GM19023 (cell line): ENCODE results near the gene ITIH5.
"Not testable (repeated sequence)": the region's sequence is repeated elsewhere in the genome, so short reads cannot be mapped to it uniquely, and the experiment has no call there.

ENCODE experiments used
- ATAC-seq: cut with Tn5 transposase; IDR thresholded peaks from one replicate; pipeline ENCODE4 v1.9.1; 2021; ENCODE audit warnings: mild to moderate bottlenecking, moderate library complexity; ENCODE audit not compliant: unreplicated experiment

Gene ITIH5

DNA sequence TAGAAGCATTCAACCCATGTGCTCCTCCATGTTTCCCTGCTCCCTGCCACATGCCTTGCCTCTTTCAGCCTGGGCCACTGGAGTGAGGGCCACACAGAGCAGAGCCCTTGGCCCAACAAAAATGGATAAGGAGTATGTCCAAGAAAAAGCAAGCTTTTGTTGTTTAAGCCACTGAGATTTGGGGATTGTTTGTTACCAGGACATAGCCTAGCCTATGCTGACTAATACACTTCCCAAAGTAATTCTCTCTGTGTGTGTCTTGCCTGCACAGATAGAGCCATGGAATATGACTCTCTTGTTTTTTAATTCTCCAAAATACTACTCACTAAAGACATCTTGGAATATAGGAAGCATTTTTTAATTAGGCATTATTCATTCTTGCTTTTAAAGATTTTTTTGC lies 22.8 kb upstream of the ITIH5 start:
- no peak for ATAC-seq

DNA sequence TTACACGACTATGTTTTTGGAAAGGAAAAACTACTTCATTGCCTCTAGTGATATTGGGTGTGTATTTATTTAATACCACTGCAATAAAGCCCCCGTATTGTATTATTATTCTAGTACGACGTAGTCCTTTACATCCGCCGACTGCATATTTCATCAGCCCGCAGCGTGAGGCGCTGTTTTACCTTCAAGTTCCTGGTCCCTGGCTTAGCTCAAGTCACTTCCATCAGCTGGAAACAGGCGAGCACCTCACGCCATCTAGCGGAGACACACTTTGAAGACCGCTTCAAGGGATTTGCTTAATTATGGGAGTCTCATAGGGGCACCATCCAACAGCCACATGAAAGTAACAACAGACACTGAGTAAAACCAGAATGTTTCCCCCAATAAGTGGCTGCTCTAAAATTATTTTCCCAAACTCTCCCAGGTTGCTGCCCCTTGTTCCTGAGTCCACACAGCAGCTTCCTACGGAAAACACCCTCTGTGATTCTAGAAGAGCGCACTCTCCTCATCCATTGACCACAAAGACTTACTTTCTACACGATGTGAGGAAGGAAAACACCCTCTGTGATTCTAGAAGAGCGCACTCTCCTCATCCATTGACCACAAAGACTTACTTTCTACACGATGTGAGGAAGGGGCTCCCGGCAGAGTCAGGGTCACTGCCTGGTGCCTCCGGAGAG lies 20.6 kb upstream of the ITIH5 start:
- peak; percentile 94 for ATAC-seq

DNA sequence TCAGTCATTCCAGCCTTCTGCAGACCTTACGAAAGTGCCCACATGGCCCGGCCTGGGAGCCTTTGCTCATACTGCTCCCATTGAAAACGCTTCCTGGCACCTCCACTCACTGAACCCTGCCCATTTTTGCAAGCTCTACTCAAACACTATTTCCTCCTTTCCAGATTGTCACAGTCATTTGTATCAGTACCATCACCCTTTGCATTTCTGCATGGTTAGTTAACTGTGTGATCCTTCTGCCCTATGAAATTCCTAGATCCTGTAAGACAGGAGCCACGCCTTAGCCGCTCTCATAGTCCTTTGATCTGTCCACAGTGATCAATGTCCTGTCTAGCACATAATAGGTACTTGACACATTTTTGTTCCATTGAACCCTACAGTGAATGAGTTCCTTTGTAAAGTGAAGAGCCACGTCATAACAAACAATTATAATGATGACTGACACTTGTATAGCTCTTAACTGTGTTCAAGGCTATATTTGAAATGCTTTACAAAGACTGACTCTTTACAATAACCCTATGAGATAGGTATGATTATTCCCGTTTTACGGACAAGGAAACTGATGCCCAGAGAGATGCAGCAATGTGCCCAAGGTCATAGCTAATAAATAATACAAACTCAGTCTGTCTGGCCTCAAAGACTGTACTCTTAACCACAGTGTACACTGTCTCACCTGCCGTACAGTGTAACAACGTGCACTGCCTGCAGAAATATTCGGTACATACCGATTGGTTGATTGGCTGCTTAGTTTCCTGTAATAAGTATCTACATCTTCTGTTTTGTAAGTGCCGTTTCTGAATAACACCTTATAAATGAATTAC lies 19.8 kb upstream of the ITIH5 start:
- no peak for ATAC-seq

DNA sequence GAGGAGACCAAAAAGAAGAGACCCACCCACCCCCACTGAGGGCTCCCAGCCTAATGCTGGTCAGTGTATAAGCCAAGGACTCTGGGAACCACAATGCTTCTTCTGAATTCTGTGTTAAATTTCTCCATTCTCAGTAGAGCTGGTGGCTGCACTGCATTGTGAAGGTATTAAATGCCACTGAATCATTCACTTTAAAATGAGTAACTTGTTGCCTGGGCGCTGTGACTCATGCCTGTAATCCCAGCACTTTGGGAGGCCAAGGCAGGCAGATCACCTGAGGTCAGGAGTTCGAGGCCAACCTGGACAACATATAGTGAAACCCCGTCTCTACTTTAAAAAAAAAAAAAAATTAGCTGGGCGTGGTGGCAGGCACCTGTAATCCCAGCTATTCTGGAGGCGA lies 13.3 kb upstream of the ITIH5 start:
- ATAC-seq = not testable (repeated sequence)

DNA sequence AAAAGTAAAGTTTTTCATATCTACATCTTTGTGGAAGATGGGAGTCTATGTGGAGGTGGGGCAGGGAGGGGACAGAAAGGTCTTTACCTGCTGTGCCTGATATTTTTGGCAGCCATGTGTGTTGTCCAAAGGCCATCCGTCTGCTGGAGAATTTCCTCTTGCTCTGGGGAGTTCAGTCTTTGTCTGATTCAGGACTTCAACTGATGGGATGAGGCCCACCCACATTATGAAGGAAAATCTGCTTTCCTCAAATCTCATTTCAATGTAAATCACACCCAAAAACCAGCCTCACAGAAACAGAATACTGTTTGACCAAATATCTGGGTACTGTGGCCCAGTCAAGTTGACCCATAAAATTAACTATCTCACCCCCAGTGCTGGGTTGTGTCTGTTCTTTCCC lies 12.5 kb upstream of the ITIH5 start:
- ATAC-seq = no peak

DNA sequence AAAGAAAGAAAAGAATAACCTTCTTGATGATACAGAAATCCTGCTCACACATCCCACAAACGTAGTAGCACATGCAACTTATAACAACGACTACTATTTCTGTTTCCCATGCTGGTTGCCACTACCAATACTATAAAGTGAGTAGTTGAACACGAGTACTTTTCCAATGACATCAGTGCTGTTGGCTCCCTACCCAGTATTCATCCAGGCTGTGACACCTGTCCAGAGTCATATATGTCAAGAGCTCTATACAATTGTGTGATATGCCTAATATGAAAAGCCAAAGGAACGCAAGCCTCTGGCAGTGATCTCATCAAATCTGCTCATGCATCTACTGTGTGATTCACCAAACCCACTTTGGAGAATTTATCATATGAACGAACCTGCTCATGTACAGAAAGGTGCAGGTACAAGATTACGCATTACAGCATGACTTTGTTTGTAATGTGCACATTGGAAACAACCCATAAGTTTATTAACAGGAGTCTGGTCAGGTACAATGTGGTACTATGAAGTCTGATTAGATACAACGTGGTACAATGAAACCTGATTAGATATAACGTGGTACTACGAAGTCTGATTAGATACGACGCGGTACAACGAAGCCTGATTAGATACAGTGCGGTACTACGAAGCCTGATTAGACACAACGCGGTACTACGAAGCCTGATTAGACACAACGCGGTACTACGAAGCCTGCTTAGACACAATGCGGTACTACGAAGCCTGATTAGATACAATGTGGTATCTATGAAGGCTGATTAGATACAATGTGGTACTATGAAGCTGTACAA lies 5.8 kb upstream of the ITIH5 start:
- no peak for ATAC-seq

DNA sequence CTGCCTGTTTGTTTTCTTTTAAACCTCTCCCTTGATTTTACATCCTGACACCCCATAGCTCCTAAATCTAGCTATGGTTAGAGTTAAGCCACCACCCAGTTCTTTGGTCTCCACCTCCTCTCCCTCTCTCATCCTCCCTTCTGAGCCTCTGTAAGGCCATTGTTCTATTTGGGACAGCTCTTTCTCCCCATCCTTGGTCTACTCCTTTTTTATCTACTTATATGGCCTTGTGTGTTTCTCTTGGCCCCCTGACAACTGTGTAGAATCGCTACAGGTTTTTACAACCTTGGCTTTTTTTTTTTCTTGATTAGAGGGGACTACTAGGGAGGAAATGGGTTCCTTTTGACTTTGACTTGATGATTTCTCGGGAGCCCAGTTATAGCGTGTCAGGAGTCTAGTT lies 3.4 kb upstream of the ITIH5 start:
- no peak for ATAC-seq

DNA sequence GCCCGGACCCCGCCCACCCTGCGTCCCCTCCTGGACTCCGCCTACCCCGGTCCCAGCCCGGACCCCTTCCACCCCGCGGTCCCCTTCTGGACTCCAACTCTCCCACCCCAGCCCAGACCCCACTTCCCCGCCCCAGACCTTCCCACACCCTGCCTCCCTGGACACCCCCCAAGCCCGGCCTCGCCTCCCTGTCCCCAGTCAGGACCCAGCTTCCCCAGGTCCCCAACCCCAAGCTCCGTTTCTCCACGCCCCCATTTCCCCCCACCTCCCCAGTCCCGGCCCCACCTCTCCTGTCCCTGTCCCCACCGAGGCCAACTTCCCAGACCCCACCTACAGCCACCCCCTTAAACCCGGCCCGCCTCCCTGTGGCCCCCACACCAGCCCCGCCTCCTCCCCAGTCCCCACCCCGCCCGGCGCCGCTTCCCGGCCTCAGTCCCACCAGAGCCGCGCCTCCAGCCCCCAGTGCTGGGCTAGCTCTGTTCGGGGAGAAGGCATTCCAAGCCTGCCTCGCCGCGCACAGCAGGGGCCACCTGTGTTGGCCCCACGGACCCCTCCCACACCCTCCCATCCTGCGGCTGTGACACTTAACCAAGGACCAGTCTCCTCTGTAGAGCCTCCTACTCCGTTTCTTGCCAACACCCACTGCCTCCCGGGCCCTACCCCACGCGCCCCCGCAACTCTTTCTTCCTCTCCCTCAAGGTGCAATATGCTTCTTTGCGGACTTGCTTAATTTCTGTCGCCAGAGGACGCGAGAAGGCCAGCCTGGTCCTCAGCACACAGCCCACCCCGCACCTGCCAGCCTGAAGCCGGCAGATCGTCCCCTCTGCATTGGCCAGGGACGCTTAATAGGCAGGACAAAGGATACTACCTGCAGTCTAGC lies 736 bp upstream of the ITIH5 start:
- no peak for ATAC-seq

DNA sequence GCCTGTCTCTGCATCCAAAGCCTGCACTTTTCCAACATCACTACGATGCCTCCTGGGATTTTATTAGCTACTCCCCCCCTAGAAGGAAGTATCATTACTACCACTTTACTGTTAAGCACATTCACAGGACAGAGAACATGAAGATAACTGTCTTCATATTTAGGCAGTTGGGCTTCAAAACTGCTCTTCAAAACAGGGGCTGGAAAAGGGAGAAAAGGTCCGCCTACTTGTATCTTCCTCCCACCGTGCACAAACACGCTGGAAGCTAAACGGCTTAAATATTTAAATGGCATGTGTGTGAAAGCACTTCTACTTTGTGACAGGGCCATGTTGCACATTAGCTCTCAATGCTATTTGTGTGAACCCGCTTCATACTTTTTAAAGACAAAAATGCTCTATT lies 999 bp downstream of the ITIH5 start:
- no peak for ATAC-seq

DNA sequence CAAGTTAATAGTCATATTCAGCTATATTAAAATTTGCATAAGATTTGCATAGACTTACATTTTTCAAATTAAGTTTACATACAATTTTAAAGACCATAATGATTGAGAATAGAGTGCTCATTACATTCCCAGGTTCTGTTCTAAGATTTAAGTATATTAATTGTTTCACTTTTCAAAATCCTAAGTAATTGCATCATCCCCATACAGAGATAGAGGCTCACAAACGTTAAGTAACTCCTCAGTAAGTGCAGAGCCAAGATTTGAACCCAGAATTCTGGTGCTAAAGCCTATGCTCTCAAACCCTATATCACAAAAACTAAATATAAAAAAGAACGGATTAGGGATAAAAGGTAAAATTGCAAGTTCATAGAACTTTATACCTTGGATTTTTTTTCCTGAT lies 2.1 kb downstream of the ITIH5 start:
- ATAC-seq = no peak

DNA sequence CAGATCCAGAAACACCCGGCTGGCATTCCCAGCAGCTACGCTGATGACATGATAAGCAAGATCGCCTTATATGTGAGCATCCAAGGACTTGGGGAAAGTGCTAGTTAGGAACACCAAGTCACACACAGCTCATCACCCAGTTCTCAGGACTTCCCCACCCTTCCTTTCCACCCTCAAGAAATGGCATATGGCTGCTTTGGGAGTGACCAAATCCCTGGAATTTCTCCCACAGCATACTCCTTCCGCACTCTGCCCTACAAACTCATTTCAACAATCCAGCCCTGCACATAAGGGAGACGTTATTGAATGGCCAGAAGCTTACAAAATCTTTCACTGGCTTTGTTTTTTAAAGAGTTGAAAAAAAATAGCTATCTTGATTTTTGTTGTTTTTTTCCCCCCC lies 4.2 kb downstream of the ITIH5 start:
- ATAC-seq = no peak

DNA sequence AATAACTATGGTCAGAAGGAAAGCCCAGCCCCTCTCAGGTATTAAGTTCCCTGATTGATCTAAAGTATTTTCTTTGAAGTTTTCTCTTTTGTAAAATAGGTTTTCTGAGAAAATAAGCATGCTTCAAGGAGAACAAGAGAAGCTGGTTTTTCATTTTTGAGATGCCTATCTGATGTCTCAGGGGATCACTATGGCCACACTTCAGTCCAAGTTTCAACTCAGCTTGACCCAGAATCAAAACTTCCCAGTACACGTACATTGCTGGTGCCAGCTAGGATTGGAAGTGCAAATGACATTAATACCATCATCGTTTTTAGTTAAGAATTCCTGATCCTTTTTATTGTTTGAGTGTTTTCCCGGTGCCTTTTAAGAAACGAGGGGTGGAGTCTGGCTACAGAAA lies 7.2 kb downstream of the ITIH5 start:
- no peak for ATAC-seq

DNA sequence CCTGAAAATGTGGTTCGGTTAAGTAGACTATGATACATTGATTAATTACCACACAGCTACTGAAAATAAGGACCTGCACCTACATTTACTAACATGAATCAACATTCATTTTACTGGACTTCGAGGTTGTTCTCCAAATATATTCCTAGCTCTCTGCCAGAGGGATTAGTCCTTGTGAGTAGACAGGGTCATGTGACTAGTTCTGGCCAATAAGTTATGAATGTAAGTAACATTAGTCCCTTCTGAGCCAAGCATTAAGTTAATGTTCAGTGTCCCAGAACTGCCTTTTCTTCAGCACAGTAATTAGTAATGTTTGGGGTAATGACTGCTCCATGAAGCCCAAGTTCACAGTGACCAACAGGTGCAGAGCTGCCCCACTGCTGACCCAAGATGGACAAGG lies 9.2 kb downstream of the ITIH5 start:
- no peak for ATAC-seq

DNA sequence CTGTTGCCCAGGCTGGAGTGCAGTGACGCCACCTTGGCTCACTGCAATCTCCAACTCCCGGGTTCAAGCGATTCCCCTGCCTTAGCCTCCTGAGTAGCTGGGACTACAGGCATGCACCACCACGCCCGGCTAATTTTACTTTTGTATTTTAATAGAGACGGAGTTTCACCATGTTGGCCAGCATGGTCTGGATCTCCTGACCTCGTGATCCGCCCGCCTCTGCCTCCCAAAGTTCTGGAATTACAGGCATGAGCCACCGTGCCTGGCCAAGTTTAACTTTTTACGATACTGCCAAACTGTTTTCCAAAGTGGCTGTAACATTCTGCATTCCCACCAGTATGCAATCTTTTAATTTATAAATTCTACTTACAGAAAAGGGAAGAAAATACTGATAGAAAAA lies 9.7 kb downstream of the ITIH5 start:
- ATAC-seq = not testable (repeated sequence)

DNA sequence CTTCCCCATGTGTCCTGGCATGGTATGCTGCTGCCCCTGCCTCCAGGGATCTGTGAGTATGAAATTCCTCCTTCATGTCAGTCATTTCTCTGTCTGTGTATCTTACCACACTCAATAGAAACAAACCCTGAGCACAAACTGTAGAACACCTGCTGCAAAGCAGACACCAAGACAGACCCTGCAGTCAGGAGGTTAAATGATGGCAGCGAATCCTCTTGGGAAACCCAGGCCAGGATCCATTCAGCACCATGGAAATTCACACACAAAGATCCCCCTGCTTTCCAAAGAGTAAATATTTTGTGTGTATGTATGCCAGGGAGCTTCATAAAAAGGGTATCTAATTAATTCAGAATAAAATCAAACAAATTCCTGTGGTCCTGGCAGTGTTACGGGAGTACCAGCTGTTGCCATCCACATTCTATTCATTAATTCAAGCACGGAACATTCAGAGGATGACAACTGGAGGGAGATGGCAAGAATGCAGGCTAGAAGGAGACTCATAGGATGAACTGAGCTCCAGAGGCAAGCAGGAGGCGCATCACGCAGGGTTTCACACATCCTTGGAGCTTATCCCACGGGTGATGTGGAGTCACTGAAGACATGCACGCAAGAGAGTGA lies 14.8 kb downstream of the ITIH5 start:
- no peak for ATAC-seq

DNA sequence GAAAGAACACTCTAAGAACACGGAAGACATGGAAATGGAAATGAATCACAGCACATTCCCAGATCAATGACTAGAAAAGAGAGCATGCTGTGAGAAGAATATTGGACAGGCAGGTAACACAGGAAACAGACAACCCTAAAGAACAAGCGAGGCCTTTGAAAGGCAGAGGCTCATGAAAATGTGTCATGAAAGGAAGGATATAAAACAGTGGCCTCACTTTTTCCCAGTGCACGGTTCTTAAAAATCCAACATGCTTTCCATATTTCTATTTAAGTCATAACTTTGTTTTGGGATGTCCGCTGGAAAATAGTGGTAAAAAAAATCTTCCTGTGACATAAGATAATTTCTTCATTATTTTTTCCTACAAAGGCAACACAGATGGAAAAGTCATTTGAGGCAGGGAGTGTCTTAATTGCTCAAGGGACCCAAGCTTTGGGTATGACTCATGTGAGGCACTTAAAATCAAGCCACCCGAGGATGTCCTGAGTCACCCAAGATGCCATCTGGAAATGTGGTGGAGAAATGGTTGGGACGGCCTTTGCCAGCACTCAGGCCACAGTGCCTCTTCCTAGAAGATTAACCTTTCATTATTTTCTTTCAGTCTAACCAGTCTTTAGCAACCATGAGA lies 17.0 kb downstream of the ITIH5 start:
- ATAC-seq = no peak

DNA sequence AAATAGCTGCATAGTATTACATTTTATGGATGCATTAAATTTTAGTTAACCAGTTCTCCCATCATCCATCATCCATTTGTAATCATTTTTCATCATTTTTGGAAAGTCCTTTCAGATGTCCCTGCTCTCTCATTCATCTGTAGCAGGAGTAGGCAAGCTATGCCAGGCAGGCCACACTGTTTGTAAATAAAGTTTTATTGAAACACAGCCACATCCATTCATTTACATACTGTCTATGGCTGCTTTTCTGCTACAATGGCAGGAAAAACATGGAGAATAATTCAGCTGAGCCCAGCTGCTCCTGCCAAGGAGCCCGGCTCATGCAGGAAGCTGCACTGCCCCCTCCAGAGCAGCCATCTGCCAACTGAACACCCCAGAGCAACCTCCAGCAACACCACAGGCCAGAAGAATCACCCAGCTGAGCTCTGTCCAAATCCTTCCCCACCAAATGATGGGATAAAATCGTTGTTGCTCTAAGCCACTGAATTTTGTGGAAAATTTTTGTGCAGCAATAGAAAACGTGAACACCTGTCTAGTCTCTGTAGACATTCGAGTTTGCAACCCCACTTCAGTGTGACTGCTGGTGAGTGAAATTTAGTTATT lies 19.6 kb downstream of the ITIH5 start:
- no peak for ATAC-seq

DNA sequence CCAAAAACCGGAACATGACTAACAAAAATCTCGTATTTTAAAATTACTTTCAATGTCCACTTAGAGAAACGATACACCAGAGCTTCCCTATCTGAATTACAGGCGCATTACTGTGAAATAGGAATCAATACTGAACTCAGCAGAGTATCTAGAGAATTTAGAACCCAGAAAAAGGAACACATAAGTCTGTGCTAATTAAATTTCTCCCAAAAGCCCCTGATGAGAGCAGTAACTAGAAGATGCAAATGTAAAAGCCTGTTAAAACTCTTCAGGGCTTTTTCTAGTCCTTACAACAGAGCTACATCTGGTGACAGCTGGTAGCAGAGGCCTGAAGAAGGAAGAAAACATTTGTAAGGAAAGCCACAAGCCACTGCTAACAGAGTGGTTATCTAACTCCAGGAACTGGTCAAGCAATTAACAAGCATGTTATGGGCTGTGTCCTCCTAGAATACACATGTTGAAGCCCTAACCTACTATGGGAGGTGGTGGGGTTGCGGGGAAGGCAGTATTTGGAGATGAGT lies 24.2 kb downstream of the ITIH5 start:
- ATAC-seq = no peak

DNA sequence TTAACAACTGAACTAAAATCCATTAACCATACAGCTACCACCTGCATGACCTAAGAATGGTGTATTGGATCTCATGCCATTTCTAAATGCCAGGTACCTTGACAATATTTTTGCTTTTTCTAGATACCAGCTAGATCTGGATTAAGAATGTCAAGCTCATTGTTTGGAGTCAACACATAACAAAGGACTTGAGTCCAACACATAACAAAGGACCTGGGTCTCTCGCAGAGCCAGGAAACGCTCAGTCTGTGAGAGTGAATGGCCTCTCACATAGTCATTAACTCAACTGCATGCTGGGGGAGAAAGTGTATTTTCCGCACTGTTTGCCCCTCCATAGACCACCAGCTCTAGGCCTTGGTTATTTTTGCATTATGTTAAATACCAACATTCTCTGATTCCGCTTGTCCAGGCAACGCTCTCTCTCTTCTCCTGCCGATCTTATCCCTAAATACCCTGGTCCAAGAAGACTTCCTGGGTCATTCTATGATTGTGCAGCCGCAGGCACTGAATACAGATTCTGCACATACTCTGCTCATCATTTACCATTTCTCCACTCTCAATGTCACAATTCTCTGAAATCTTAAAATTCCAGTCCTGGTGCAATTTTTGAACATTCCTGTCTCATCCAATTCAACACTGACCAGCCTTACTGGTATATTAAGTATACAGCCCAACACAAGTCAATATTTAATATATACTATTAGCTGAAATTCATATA lies 31.2 kb downstream of the ITIH5 start:
- no peak for ATAC-seq
